ENCODE measurements around the gene ADAP1.

- TF ChIP-seq SUZ12 (IDR thresholded peaks at IDR 0.05; ENCODE audit: extremely low read depth, insufficient read depth, insufficient read length) (no peak), YY1 (IDR thresholded peaks at IDR 0.05; ENCODE audit: insufficient read depth, insufficient read length) (no peak)
These were observed 69.1 kb downstream of the ADAP1 start for GRCh38 chr7:885261-885892.

Data from NT2/D1 (cell line).